Astrocyte of the cerebellum (primary cell): ENCODE results near the gene FBXO46.

Experiments used
- DNase-seq: peaks from one replicate; pipeline ENCODE4 v3.0.0-alpha.2; 2011; ENCODE audit warnings: low read depth
- H3K4me3 ChIP-seq: 2 replicates; pipeline ENCODE4 v1.5.1; 2011; ENCODE audit warnings: mild to moderate bottlenecking, low read depth, low read length, moderate library complexity
- CTCF ChIP-seq: IDR thresholded peaks from 2 replicates; pipeline ENCODE4 v1.5.1; 2012; ENCODE audit warnings: low read length, low read depth, moderate library complexity, mild to moderate bottlenecking; ENCODE audit errors: missing control alignments
- in situ Hi-C: cut with HindIII; loops from 2 replicates; pipeline ENCODE4 v1.10.0; 2017; ENCODE audit warnings: low sequenced_read_pairs

The FBXO46 gene

GRCh38 chr19:45773384-45773783 is 42.7 kb upstream of the FBXO46 start:
- no peak for DNase-seq
- in situ Hi-C loops = no loop called here
- no peak for TF ChIP-seq CTCF

DNA sequence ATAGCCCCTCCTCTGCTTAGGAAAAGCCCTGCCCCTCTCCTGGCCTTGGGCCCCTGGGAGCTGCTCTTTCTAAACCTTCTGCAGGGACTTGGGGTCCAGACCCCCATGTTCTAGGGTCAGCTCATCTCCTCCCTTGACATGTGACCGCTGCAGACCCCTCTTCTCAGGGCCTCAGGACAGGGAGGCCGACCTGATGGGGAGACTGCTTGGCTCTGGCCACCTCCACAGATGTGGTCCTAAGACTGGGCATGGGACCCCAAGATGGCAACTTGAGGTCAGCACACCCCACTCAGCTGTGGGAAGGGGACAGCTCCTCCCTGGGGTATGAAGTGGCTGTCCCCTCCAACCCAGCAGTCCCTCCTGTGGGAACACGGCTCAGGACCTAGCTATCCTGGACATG is 42.2 kb upstream of the FBXO46 start:
- no peak for DNase-seq
- in situ Hi-C loops = no loop called here
- TF ChIP-seq CTCF = no peak
- H3K4me3 ChIP-seq = no peak overlapping the region

More at GRCh38 chr19:45773384-45773783, 42.7 kb upstream of the FBXO46 start:
- no peak overlapping the region for H3K4me3 ChIP-seq

- TF ChIP-seq CTCF = no peak
- H3K4me3 ChIP-seq = no peak overlapping the region
- no peak for DNase-seq
- in situ Hi-C loops = no loop called here
Observed at GRCh38 chr19:45772130-45772840, 41.6 kb upstream of the FBXO46 start.

- no peak overlapping the region for H3K4me3 ChIP-seq
- no peak for DNase-seq
- no peak for TF ChIP-seq CTCF
- in situ Hi-C loops = no loop called here
Observed at GRCh38 chr19:45771311-45771933, 40.7 kb upstream of the FBXO46 start.

DNA sequence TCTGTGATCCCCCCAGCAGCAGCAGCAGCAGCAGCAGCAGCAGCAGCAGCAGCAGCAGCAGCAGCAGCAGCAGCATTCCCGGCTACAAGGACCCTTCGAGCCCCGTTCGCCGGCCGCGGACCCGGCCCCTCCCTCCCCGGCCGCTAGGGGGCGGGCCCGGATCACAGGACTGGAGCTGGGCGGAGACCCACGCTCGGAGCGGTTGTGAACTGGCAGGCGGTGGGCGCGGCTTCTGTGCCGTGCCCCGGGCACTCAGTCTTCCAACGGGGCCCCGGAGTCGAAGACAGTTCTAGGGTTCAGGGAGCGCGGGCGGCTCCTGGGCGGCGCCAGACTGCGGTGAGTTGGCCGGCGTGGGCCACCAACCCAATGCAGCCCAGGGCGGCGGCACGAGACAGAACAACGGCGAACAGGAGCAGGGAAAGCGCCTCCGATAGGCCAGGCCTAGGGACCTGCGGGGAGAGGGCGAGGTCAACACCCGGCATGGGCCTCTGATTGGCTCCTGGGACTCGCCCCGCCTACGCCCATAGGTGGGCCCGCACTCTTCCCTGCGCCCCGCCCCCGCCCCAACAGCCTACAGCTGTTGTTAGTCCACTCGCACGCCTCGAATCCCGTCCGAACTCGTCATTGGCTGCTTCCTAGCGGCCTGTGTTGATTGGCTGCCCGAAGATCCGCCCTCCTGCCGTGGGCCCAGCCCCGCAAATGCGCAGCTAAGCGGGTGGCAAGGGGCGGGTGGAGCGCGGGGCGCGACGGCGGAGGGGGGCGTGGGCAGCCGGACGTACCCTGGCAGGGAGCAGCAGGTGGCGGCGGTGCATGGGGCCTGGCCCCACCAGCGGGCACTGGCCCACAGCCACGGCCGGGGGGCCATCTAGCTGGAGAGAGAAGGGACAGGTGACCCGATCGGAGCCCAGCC is 39.8 kb upstream of the FBXO46 start:
- DNase-seq = peak; percentile 93
- TF ChIP-seq CTCF = peak; percentile 83
- in situ Hi-C loops = no loop called here
- peak overlapping the region; percentile 77 for H3K4me3 ChIP-seq

DNA sequence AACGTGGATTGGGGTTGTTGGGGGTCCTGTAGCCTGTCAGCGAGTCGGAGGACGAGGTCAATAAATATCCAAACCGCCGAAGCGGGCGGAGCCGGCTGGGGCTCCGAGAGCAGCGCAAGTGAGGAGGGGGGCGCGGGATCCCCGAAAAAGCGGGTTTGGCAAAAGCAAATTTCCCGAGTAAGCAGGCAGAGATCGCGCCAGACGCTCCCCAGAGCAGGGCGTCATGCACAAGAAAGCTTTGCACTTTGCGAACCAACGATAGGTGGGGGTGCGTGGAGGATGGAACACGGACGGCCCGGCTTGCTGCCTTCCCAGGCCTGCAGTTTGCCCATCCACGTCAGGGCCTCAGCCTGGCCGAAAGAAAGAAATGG is 39.1 kb upstream of the FBXO46 start:
- in situ Hi-C loops = no loop called here
- DNase-seq = no peak
- no peak for TF ChIP-seq CTCF
- H3K4me3 ChIP-seq = peak overlapping the region; percentile 77
